ENCODE data around the gene SLC4A8.

- TF ChIP-seq EP300 (IDR thresholded peaks at IDR 0.05) (no peak), CTCF (IDR thresholded peaks at IDR 0.05) (no peak), POLR2A (IDR thresholded peaks at IDR 0.05) (no peak), POLR2AphosphoS5 (IDR thresholded peaks at IDR 0.05) (no peak)
Measured at GRCh38 chr12:51472984-51473383, 48.4 kb downstream of the SLC4A8 start.
